ENCODE measurements around the gene KCNT1. TPM values are rescaled to one million over a fixed set of nuclear protein-coding genes. Genes with fewer than 3 reads are reported as not detected.

KCNT1 gene
- total and polyA plus RNA-seq, 8 donors: 0.05 to 1.1 (median 0.11) TPM

DNA sequence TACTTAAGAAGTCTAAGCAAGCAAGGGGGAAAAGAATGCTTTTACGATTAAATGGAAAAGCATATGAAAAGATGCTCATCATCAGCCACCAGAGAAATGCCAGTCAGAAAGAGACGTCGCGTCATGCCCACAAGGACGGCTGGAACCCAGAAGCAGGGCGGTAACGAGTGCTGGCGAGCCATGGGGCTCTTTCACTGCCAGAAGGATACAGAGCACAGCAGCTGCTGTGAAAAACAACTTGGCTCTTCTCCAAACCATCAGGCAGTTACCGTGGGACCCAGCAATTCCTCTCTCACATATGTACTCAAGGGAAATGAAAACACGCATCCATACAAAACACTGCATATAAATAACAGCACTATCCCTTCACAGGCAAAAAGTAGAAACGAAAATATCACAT is 109.8 kb downstream of the KCNT1 start:
- DNase-seq: no peak
- no peak for ATAC-seq
- 90 to 95% methylated on average over 11 of the region's 11 CpGs for WGBS, 2 donors

DNA sequence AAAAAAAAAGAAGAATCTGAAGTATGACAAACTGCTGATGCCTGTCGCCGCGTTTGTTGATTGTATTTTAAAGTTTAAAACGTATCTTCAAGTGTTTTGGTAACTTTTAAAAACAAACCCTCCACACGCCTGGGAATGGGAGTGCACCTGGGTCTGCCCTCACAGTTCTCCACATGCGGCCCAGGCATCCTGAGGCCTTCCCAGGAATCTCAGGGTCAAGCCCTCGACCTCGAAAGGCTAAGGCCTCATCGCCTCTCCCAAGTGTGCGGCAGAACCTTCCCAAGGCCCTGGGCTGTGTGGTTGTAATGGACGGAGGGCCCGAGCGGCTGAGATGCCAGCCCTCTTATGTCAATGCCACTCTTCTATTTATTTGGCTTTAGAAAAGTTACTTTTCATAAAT is 111.0 kb downstream of the KCNT1 start:
- intact Hi-C loops (cut with DNase I): no loop called here
- 95 to 98% methylated on average over 13 of the region's 13 CpGs for WGBS, 2 donors
- FAIRE-seq (no peak), ATAC-seq (no peak), DNase-seq (no peak)
- H3K4me3 ChIP-seq: no peak overlapping the region
- no peaks in the 10 kb centered on the region for H3K9me3 ChIP-seq
- H3K27ac ChIP-seq: no peak overlapping the region
- peaks cover 0 to 66% (median 15%) of the 10 kb centered on the region in 3 donors for H3K36me3 ChIP-seq
- TF ChIP-seq, protein P1, sequence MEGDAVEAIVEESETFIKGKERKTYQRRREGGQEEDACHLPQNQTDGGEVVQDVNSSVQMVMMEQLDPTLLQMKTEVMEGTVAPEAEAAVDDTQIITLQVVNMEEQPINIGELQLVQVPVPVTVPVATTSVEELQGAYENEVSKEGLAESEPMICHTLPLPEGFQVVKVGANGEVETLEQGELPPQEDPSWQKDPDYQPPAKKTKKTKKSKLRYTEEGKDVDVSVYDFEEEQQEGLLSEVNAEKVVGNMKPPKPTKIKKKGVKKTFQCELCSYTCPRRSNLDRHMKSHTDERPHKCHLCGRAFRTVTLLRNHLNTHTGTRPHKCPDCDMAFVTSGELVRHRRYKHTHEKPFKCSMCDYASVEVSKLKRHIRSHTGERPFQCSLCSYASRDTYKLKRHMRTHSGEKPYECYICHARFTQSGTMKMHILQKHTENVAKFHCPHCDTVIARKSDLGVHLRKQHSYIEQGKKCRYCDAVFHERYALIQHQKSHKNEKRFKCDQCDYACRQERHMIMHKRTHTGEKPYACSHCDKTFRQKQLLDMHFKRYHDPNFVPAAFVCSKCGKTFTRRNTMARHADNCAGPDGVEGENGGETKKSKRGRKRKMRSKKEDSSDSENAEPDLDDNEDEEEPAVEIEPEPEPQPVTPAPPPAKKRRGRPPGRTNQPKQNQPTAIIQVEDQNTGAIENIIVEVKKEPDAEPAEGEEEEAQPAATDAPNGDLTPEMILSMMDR (IDR thresholded peaks at IDR 0.05): no peak
- no peaks in the 10 kb centered on the region for H3K4me1 ChIP-seq
- no peaks in the 10 kb centered on the region for H3K27me3 ChIP-seq

More for the DNA sequence above, 109.8 kb downstream of the KCNT1 start:
- H3K4me1 ChIP-seq: no peaks in the 10 kb centered on the region
- no peak overlapping the region for H3K27ac ChIP-seq
- peaks cover 0 to 58% (median 7%) of the 10 kb centered on the region in 3 donors for H3K36me3 ChIP-seq
- no peaks in the 10 kb centered on the region for H3K27me3 ChIP-seq
- TF ChIP-seq, protein P1 (IDR thresholded peaks at IDR 0.05): no peak
- H3K4me3 ChIP-seq: no peak overlapping the region
- no peaks in the 10 kb centered on the region for H3K9me3 ChIP-seq
- intact Hi-C loops (cut with DNase I): no loop called here
- no peak for FAIRE-seq

DNA sequence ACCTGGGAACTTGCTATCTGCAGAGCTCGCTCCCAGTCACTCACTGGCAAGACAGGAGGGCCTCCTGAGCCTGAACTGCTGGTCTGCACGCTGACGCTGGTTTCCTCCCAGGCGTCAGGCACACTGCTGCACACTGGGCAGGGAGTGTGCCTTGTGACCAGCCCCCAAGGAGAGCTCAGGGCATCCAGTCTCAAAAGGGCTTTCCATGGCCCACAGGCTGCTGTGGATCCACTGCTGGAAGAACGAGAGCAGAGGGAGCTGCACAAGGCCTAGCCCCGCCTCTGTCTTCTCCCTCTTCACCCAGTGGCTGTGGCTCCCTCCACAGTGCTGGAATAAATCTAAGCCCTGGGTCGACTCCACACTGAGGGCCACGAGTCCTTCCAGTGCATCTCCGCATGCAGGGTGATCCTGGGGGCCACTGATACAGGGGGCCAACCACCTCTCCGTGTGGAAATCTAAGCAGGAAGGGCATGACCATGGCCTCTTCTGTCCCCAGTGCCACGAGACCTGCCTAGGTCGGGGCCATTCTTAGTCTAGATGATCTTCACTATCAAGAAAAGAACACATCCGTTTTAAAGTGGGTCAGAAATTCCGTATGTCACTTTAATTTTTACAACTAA is 111.8 kb downstream of the KCNT1 start:
- TF ChIP-seq, protein P1 (IDR thresholded peaks at IDR 0.05): no peak
- FAIRE-seq (no peak), ATAC-seq (no peak), DNase-seq (peak in 2 of 6 donors; percentile 11 to 27)
- WGBS, 2 donors: 87 to 91% methylated on average over 14 of the region's 14 CpGs
- H3K27me3 ChIP-seq: no peaks in the 10 kb centered on the region
- H3K36me3 ChIP-seq: peaks cover 0 to 74% (median 17%) of the 10 kb centered on the region in 3 donors
- no peaks in the 10 kb centered on the region for H3K9me3 ChIP-seq
- H3K4me1 ChIP-seq: no peaks in the 10 kb centered on the region
- H3K27ac ChIP-seq: no peak overlapping the region
- intact Hi-C loops (cut with DNase I): no loop called here
- H3K4me3 ChIP-seq: no peak overlapping the region

DNA sequence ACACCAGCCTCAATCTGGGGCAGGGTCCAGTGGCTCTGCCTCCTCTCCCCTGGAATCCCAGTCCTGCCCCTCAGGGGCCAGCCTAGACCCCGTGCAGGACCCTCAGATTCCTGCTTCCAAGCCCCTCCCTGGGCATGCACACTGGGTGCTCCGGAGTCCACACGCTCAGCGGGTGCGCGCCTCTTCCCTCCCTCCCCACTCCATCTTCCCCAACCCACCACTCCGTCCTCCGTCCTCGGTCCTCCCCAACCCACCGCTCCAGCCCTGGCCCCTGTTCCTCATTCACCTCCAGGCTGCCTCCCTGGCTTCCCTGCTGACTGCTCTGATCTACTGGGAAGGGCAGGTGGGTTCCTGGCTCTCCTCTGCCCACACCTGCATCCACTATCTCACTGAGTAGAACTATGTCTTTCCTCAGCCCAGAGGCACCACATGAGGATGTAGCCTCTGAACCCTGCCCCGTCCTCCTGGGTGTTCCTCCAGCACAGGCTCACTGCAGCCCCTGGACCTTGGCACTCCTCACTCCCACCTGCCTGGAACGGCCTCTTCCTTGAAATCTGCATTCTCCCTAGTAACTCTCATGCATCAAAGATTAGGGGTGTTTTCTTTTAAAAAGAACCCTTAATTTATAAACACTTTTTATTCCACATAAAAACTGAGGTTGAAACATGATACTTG is 112.6 kb downstream of the KCNT1 start:
- H3K27me3 ChIP-seq: no peaks in the 10 kb centered on the region
- ATAC-seq (no peak), FAIRE-seq (no peak), DNase-seq (peak in 1 of 6 donors; percentile 35)
- no peak overlapping the region for H3K27ac ChIP-seq
- no peaks in the 10 kb centered on the region for H3K4me1 ChIP-seq
- 94 to 95% methylated on average over 12 of the region's 12 CpGs for WGBS, 2 donors
- TF ChIP-seq, protein P1 (IDR thresholded peaks at IDR 0.05): no peak
- H3K36me3 ChIP-seq: peaks cover 0 to 74% (median 17%) of the 10 kb centered on the region in 3 donors
- no peak overlapping the region for H3K4me3 ChIP-seq
- intact Hi-C loops (cut with DNase I): no loop called here
- H3K9me3 ChIP-seq: no peaks in the 10 kb centered on the region

DNA sequence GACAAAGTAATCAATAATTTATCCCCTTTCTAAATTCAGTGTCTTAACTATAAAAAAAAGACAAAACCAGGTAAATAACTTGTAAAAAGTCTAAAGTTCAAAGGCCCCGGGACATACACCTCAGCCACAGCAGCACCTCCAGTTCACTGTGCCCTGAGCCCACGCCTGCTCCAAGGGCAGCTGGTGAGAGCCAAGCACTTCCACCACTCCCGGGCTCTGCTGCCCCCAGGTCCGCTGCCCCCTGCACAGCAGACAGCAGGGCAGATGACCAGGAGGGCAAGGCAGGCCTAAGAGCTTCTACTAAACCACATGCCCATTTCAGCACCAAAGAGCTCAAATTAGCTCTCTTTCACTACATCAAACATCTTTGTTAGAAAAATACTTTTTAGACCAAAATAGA is 113.4 kb downstream of the KCNT1 start:
- no peak overlapping the region for H3K4me3 ChIP-seq
- no peaks in the 10 kb centered on the region for H3K27me3 ChIP-seq
- TF ChIP-seq, protein P1 (IDR thresholded peaks at IDR 0.05): no peak
- FAIRE-seq (no peak), ATAC-seq (no peak), DNase-seq (peak in 2 of 6 donors; percentile 15)
- H3K4me1 ChIP-seq: no peaks in the 10 kb centered on the region
- no peaks in the 10 kb centered on the region for H3K9me3 ChIP-seq
- peaks cover 0 to 66% (median 17%) of the 10 kb centered on the region in 3 donors for H3K36me3 ChIP-seq
- 96 to 100% methylated on average over 4 of the region's 4 CpGs for WGBS, 2 donors
- H3K27ac ChIP-seq: no peak overlapping the region
- intact Hi-C loops (cut with DNase I): no loop called here

Measured in pancreas (tissue), 10 donors.